CD4-positive, alpha-beta T cell treated with Interleukin-10 for 1 hour (primary cell): Measurements from ENCODE around the gene PLCB1.
"Not testable (repeated sequence)": the region's sequence is repeated elsewhere in the genome, so short reads cannot be mapped to it uniquely, and the experiment has no call there.

ENCODE experiments used
- DNase-seq: peaks from one replicate; pipeline ENCODE4 v3.0.0-alpha.2; 2020

PLCB1 gene

GRCh38 chr20:8805737-8806442 lies 673.8 kb downstream of the PLCB1 start:
- DNase-seq = no peak

- DNase-seq = no peak
Observed at GRCh38 chr20:8807480-8808201, 675.6 kb downstream of the PLCB1 start.

- no peak for DNase-seq
Observed at GRCh38 chr20:8808202-8808535, 676.1 kb downstream of the PLCB1 start.

GRCh38 chr20:8809107-8809953 lies 677.3 kb downstream of the PLCB1 start:
- DNase-seq = no peak

- DNase-seq = no peak
Observed at GRCh38 chr20:8811801-8812594, 679.9 kb downstream of the PLCB1 start.

- no peak for DNase-seq
Observed at GRCh38 chr20:8812817-8813216, 680.8 kb downstream of the PLCB1 start.

- DNase-seq = no peak
Observed at GRCh38 chr20:8815208-8815607, 683.1 kb downstream of the PLCB1 start.

- no peak for DNase-seq
Observed at GRCh38 chr20:8829256-8829655, 697.2 kb downstream of the PLCB1 start.

GRCh38 chr20:8834294-8834693 lies 702.2 kb downstream of the PLCB1 start:
- DNase-seq = not testable (repeated sequence)

GRCh38 chr20:8834851-8835250 lies 702.8 kb downstream of the PLCB1 start:
- DNase-seq = no peak

GRCh38 chr20:8837396-8837795 lies 705.3 kb downstream of the PLCB1 start:
- DNase-seq = no peak

GRCh38 chr20:8842525-8842924 lies 710.5 kb downstream of the PLCB1 start:
- DNase-seq = no peak

GRCh38 chr20:8844179-8844578 lies 712.1 kb downstream of the PLCB1 start:
- no peak for DNase-seq

GRCh38 chr20:8849990-8850389 lies 717.9 kb downstream of the PLCB1 start:
- DNase-seq = no peak

- DNase-seq = no peak
Observed at GRCh38 chr20:8851446-8851845, 719.4 kb downstream of the PLCB1 start.

- DNase-seq = not testable (repeated sequence)
Observed at GRCh38 chr20:8851919-8852318, 719.9 kb downstream of the PLCB1 start.

GRCh38 chr20:8853211-8853610 lies 721.1 kb downstream of the PLCB1 start:
- not testable (repeated sequence) for DNase-seq

- peak; percentile 28 for DNase-seq
Observed at GRCh38 chr20:8853805-8854338, 721.8 kb downstream of the PLCB1 start.

GRCh38 chr20:8854571-8854970 lies 722.5 kb downstream of the PLCB1 start:
- DNase-seq = no peak

- DNase-seq = no peak
Observed at GRCh38 chr20:8855315-8855714, 723.2 kb downstream of the PLCB1 start.

- no peak for DNase-seq
Observed at GRCh38 chr20:8856668-8857067, 724.6 kb downstream of the PLCB1 start.

GRCh38 chr20:8858181-8858787 lies 726.2 kb downstream of the PLCB1 start:
- no peak for DNase-seq
